ENCODE results near the gene KIN.

DNA sequence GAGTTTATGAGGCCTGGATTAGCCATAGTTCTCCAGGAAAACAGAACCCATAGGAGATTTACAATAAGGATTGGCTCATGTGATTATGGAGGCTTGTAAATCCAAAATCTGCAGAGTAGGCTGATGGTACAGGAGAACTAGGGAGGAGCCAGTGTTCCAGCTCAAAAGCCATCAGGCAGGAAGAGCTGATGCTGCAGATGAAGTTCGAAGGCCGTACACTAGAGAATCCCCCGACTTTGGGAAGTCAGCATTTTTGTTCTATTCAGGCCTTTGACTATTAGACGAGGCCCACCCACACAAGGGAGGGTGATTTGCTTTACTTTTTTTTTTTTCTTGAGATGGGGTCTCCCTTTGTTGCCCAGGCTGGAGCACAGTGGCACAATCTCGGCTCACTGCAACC, 37.6 kb downstream of the KIN start:
- TF ChIP-seq, protein P1, sequence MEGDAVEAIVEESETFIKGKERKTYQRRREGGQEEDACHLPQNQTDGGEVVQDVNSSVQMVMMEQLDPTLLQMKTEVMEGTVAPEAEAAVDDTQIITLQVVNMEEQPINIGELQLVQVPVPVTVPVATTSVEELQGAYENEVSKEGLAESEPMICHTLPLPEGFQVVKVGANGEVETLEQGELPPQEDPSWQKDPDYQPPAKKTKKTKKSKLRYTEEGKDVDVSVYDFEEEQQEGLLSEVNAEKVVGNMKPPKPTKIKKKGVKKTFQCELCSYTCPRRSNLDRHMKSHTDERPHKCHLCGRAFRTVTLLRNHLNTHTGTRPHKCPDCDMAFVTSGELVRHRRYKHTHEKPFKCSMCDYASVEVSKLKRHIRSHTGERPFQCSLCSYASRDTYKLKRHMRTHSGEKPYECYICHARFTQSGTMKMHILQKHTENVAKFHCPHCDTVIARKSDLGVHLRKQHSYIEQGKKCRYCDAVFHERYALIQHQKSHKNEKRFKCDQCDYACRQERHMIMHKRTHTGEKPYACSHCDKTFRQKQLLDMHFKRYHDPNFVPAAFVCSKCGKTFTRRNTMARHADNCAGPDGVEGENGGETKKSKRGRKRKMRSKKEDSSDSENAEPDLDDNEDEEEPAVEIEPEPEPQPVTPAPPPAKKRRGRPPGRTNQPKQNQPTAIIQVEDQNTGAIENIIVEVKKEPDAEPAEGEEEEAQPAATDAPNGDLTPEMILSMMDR (IDR thresholded peaks at IDR 0.05): no peak
- no peak for TF ChIP-seq POLR2A (IDR thresholded peaks at IDR 0.05)

Data from esophagus squamous epithelium (tissue), 4 donors.